Hematopoietic multipotent progenitor cell treated with erythropoietin and hydrocortisone succinate and interleukin-3 and kit ligand, for 8 days (in vitro differentiated cells): ENCODE results near the gene RCBTB2.

ENCODE experiments used
- DNase-seq: peaks from one replicate; pipeline ENCODE4 v3.0.0-alpha.2; 2015

Gene RCBTB2

GRCh38 chr13:48562296-48563066 is 29.6 kb upstream of the RCBTB2 start:
- DNase-seq: peak; percentile 69

GRCh38 chr13:48561466-48562235 is 28.8 kb upstream of the RCBTB2 start:
- peak; percentile 58 for DNase-seq

- peak; percentile 65 for DNase-seq
Observed at GRCh38 chr13:48560657-48561337, 27.9 kb upstream of the RCBTB2 start.

GRCh38 chr13:48559638-48560320 is 26.9 kb upstream of the RCBTB2 start:
- DNase-seq: no peak

GRCh38 chr13:48556817-48557216 is 23.9 kb upstream of the RCBTB2 start:
- no peak for DNase-seq

GRCh38 chr13:48555441-48555840 is 22.6 kb upstream of the RCBTB2 start:
- no peak for DNase-seq

GRCh38 chr13:48551329-48551728 is 18.4 kb upstream of the RCBTB2 start:
- DNase-seq: no peak

- DNase-seq: no peak
Observed at GRCh38 chr13:48549658-48550057, 16.8 kb upstream of the RCBTB2 start.

- DNase-seq: no peak
Observed at GRCh38 chr13:48547663-48548092, 14.8 kb upstream of the RCBTB2 start.

- DNase-seq: no peak
Observed at GRCh38 chr13:48545608-48546007, 12.7 kb upstream of the RCBTB2 start.

GRCh38 chr13:48542581-48543341 is 9.9 kb upstream of the RCBTB2 start:
- peak; percentile 38 for DNase-seq

- DNase-seq: no peak
Observed at GRCh38 chr13:48542138-48542537, 9.3 kb upstream of the RCBTB2 start.

GRCh38 chr13:48539550-48539949 is 6.7 kb upstream of the RCBTB2 start:
- no peak for DNase-seq

- no peak for DNase-seq
Observed at GRCh38 chr13:48536621-48537250, 3.9 kb upstream of the RCBTB2 start.

GRCh38 chr13:48535766-48536165 is 2.9 kb upstream of the RCBTB2 start:
- no peak for DNase-seq

GRCh38 chr13:48534911-48535501 is 2.1 kb upstream of the RCBTB2 start:
- DNase-seq: no peak

GRCh38 chr13:48533961-48534600 is 1.2 kb upstream of the RCBTB2 start:
- DNase-seq: peak; percentile 81

GRCh38 chr13:48532256-48532505 is 699 bp downstream of the RCBTB2 start:
- DNase-seq: no peak

GRCh38 chr13:48531416-48532255 is 1.2 kb downstream of the RCBTB2 start:
- no peak for DNase-seq

GRCh38 chr13:48530833-48531232 is 2.0 kb downstream of the RCBTB2 start:
- DNase-seq: no peak
